GM12878 (cell line): Measurements from ENCODE around the gene ALDH1L2. TPM values are rescaled to one million over a fixed set of nuclear protein-coding genes. Genes with fewer than 3 reads are reported as not detected.

Experiments used
- EZH2 ChIP-seq: IDR thresholded peaks from 2 replicates; pipeline ENCODE4 v1.6.1; 2012; ENCODE audit warnings: low read depth, mild to moderate bottlenecking, control low read depth, inconsistent platforms, low read length, borderline replicate concordance; ENCODE audit not compliant: control insufficient read depth
- polyA plus RNA-seq, 11 experiments: library from polyadenylated mRNA; depleted of rRNA in 4 of 11; unstranded in 6 of 11; stranded (reverse) in 5 of 11; fragments of >200 nt; fragmentation: Nextera tagmentation in 4 of 11; fragmentation: Illumina TruSeq in 1 of 11; extraction: Ambion mirVana in 4 of 11; extraction: Trizol in 1 of 11; gene quantifications; 1 replicate in 1 of 11; 2 replicates in 10 of 11; pipeline versions ENCODE4 v1.2.1 to v1.2.3, GENCODE V29; 2011 to 2016; ENCODE audit warnings: inconsistent platforms in 2 of 11, missing spikeins in 2 of 11, low read depth in 1 of 11
- total RNA-seq, 4 experiments: library from RNA; depleted of rRNA in 3 of 4; stranded (reverse); fragments of >200 nt in 3 of 4; fragmentation: Illumina TruSeq in 1 of 4; extraction: Trizol in 1 of 4; gene quantifications; 2 replicates each; pipeline versions ENCODE4 v1.2.1 to v1.2.3, GENCODE V29; 2013 to 2021
- TF ChIP-seq, protein P1 (sequence below): fragments of 150-350 bp; IDR thresholded peaks from 2 replicates; pipeline ENCODE4 v1.6.1; 2016; ENCODE audit warnings: low read depth, low read length
- TF ChIP-seq, protein P2 (sequence below): IDR thresholded peaks from 2 replicates; pipeline ENCODE4 v1.6.1; 2012; ENCODE audit warnings: mild to moderate bottlenecking, low read depth, low read length

ALDH1L2 gene
- total and polyA plus RNA-seq, 10 of the 15 experiments (the other 5 are each of a cell fraction or from before 2014, with no cell fraction given), result 0.15 to 13.7 (median 8.5) TPM

- no peak for TF ChIP-seq EZH2
- TF ChIP-seq, protein P1, sequence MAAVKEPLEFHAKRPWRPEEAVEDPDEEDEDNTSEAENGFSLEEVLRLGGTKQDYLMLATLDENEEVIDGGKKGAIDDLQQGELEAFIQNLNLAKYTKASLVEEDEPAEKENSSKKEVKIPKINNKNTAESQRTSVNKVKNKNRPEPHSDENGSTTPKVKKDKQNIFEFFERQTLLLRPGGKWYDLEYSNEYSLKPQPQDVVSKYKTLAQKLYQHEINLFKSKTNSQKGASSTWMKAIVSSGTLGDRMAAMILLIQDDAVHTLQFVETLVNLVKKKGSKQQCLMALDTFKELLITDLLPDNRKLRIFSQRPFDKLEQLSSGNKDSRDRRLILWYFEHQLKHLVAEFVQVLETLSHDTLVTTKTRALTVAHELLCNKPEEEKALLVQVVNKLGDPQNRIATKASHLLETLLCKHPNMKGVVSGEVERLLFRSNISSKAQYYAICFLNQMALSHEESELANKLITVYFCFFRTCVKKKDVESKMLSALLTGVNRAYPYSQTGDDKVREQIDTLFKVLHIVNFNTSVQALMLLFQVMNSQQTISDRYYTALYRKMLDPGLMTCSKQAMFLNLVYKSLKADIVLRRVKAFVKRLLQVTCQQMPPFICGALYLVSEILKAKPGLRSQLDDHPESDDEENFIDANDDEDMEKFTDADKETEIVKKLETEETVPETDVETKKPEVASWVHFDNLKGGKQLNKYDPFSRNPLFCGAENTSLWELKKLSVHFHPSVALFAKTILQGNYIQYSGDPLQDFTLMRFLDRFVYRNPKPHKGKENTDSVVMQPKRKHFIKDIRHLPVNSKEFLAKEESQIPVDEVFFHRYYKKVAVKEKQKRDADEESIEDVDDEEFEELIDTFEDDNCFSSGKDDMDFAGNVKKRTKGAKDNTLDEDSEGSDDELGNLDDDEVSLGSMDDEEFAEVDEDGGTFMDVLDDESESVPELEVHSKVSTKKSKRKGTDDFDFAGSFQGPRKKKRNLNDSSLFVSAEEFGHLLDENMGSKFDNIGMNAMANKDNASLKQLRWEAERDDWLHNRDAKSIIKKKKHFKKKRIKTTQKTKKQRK, result no peak
- TF ChIP-seq, protein P2, sequence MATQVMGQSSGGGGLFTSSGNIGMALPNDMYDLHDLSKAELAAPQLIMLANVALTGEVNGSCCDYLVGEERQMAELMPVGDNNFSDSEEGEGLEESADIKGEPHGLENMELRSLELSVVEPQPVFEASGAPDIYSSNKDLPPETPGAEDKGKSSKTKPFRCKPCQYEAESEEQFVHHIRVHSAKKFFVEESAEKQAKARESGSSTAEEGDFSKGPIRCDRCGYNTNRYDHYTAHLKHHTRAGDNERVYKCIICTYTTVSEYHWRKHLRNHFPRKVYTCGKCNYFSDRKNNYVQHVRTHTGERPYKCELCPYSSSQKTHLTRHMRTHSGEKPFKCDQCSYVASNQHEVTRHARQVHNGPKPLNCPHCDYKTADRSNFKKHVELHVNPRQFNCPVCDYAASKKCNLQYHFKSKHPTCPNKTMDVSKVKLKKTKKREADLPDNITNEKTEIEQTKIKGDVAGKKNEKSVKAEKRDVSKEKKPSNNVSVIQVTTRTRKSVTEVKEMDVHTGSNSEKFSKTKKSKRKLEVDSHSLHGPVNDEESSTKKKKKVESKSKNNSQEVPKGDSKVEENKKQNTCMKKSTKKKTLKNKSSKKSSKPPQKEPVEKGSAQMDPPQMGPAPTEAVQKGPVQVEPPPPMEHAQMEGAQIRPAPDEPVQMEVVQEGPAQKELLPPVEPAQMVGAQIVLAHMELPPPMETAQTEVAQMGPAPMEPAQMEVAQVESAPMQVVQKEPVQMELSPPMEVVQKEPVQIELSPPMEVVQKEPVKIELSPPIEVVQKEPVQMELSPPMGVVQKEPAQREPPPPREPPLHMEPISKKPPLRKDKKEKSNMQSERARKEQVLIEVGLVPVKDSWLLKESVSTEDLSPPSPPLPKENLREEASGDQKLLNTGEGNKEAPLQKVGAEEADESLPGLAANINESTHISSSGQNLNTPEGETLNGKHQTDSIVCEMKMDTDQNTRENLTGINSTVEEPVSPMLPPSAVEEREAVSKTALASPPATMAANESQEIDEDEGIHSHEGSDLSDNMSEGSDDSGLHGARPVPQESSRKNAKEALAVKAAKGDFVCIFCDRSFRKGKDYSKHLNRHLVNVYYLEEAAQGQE, result no peak
Measured at GRCh38 chr12:104971306-104971705, 113.0 kb downstream of the ALDH1L2 start (continued).

Other genes starting within 250 kb of the ALDH1L2 start
- gene SLC41A2, start 126.2 kb downstream of the ALDH1L2 start, total RNA-seq (2014; rRNA removed), result 16.8 and 22.5 TPM in 2 replicates
- gene SLC41A2, start 126.2 kb downstream of the ALDH1L2 start, total RNA-seq (2014; rRNA removed; fragmentation: Illumina TruSeq; extraction: Trizol), result 18.2 and 18.8 TPM in 2 replicates
- gene SLC41A2, start 126.2 kb downstream of the ALDH1L2 start, total RNA-seq (2021), result 18.5 and 19.0 TPM in 2 replicates
- gene SLC41A2, start 126.2 kb downstream of the ALDH1L2 start, polyA plus RNA-seq (2011; rRNA removed), result 8.3 and 14.2 TPM in 2 replicates
- 14.1 and 17.3 TPM in 2 replicates for gene SLC41A2, start 126.2 kb downstream of the ALDH1L2 start, polyA plus RNA-seq (2014; fragmentation: Illumina TruSeq; extraction: Trizol)
- gene SLC41A2, start 126.2 kb downstream of the ALDH1L2 start, polyA plus RNA-seq (2014; fragmentation: Nextera tagmentation; extraction: Ambion mirVana), result 1 to 10 TPM; 3.5 to 9.2 TPM
- 5.7 and 13.0 TPM in 2 replicates for gene SLC41A2, start 126.2 kb downstream of the ALDH1L2 start, polyA plus RNA-seq (2014; rRNA removed)
- 1 to 10 TPM; 9.3 to 9.5 TPM for gene SLC41A2, start 126.2 kb downstream of the ALDH1L2 start, polyA plus RNA-seq (2016; fragmentation: Nextera tagmentation; extraction: Ambion mirVana)
- 28.9 and 29.8 TPM in 2 replicates for gene NOPCHAP1, start 98.1 kb downstream of the ALDH1L2 start, total RNA-seq (2014; rRNA removed)
- 38.6 and 41.5 TPM in 2 replicates for gene NOPCHAP1, start 98.1 kb downstream of the ALDH1L2 start, total RNA-seq (2014; rRNA removed; fragmentation: Illumina TruSeq; extraction: Trizol)
- 39.6 and 40.2 TPM in 2 replicates for gene NOPCHAP1, start 98.1 kb downstream of the ALDH1L2 start, total RNA-seq (2021)
- 29.2 and 41.6 TPM in 2 replicates for gene NOPCHAP1, start 98.1 kb downstream of the ALDH1L2 start, polyA plus RNA-seq (2011; rRNA removed)
- gene NOPCHAP1, start 98.1 kb downstream of the ALDH1L2 start, polyA plus RNA-seq (2014; fragmentation: Illumina TruSeq; extraction: Trizol), result 22.6 and 28.0 TPM in 2 replicates
- gene NOPCHAP1, start 98.1 kb downstream of the ALDH1L2 start, polyA plus RNA-seq (2014; fragmentation: Nextera tagmentation; extraction: Ambion mirVana), result 100 to 1,000 TPM; 108 to 115 TPM
- gene NOPCHAP1, start 98.1 kb downstream of the ALDH1L2 start, polyA plus RNA-seq (2014; rRNA removed), result 26.3 and 28.9 TPM in 2 replicates
- gene NOPCHAP1, start 98.1 kb downstream of the ALDH1L2 start, polyA plus RNA-seq (2016; fragmentation: Nextera tagmentation; extraction: Ambion mirVana), result 10 to 100 TPM; 69.2 to 73.1 TPM
- 41.3 and 43.9 TPM in 2 replicates for gene WASHC4, start 23.3 kb upstream of the ALDH1L2 start, total RNA-seq (2014; rRNA removed)
- gene WASHC4, start 23.3 kb upstream of the ALDH1L2 start, total RNA-seq (2014; rRNA removed; fragmentation: Illumina TruSeq; extraction: Trizol), result 46.2 and 50.3 TPM in 2 replicates
- gene WASHC4, start 23.3 kb upstream of the ALDH1L2 start, total RNA-seq (2021), result 29.4 and 31.1 TPM in 2 replicates
- 50.6 and 88.5 TPM in 2 replicates for gene WASHC4, start 23.3 kb upstream of the ALDH1L2 start, polyA plus RNA-seq (2011; rRNA removed)
- 33.5 and 41.1 TPM in 2 replicates for gene WASHC4, start 23.3 kb upstream of the ALDH1L2 start, polyA plus RNA-seq (2014; fragmentation: Illumina TruSeq; extraction: Trizol)
- gene WASHC4, start 23.3 kb upstream of the ALDH1L2 start, polyA plus RNA-seq (2014; fragmentation: Nextera tagmentation; extraction: Ambion mirVana), result 10 to 100 TPM; 16.0 to 18.4 TPM
- 15.6 and 30.7 TPM in 2 replicates for gene WASHC4, start 23.3 kb upstream of the ALDH1L2 start, polyA plus RNA-seq (2014; rRNA removed)
- gene WASHC4, start 23.3 kb upstream of the ALDH1L2 start, polyA plus RNA-seq (2016; fragmentation: Nextera tagmentation; extraction: Ambion mirVana), result 10 to 100 TPM; 34.4 to 40.5 TPM
- 11.0 and 11.1 TPM in 2 replicates for gene APPL2, start 151.7 kb upstream of the ALDH1L2 start, total RNA-seq (2014; rRNA removed)
- gene APPL2, start 151.7 kb upstream of the ALDH1L2 start, total RNA-seq (2014; rRNA removed; fragmentation: Illumina TruSeq; extraction: Trizol), result 11.1 and 11.8 TPM in 2 replicates
- 6.3 and 8.2 TPM in 2 replicates for gene APPL2, start 151.7 kb upstream of the ALDH1L2 start, total RNA-seq (2021)
- 14.2 and 20.9 TPM in 2 replicates for gene APPL2, start 151.7 kb upstream of the ALDH1L2 start, polyA plus RNA-seq (2011; rRNA removed)
- gene APPL2, start 151.7 kb upstream of the ALDH1L2 start, polyA plus RNA-seq (2014; fragmentation: Illumina TruSeq; extraction: Trizol), result 11.6 and 24.1 TPM in 2 replicates
- 1 to 10 TPM; 1.9 to 3.0 TPM for gene APPL2, start 151.7 kb upstream of the ALDH1L2 start, polyA plus RNA-seq (2014; fragmentation: Nextera tagmentation; extraction: Ambion mirVana)
- gene APPL2, start 151.7 kb upstream of the ALDH1L2 start, polyA plus RNA-seq (2014; rRNA removed), result 6.8 and 8.7 TPM in 2 replicates
- 1 to 10 TPM; 4.1 to 6.1 TPM for gene APPL2, start 151.7 kb upstream of the ALDH1L2 start, polyA plus RNA-seq (2016; fragmentation: Nextera tagmentation; extraction: Ambion mirVana)
- gene C12orf75, start 246.2 kb upstream of the ALDH1L2 start, total RNA-seq (2014; rRNA removed), result 154 and 174 TPM in 2 replicates
- 160 and 164 TPM in 2 replicates for gene C12orf75, start 246.2 kb upstream of the ALDH1L2 start, total RNA-seq (2014; rRNA removed; fragmentation: Illumina TruSeq; extraction: Trizol)
- 171 and 172 TPM in 2 replicates for gene C12orf75, start 246.2 kb upstream of the ALDH1L2 start, total RNA-seq (2021)
- gene C12orf75, start 246.2 kb upstream of the ALDH1L2 start, polyA plus RNA-seq (2011; rRNA removed), result 150 and 222 TPM in 2 replicates
- 184 and 205 TPM in 2 replicates for gene C12orf75, start 246.2 kb upstream of the ALDH1L2 start, polyA plus RNA-seq (2014; fragmentation: Illumina TruSeq; extraction: Trizol)
- 10 to 100 TPM; 40.7 to 84.7 TPM for gene C12orf75, start 246.2 kb upstream of the ALDH1L2 start, polyA plus RNA-seq (2014; fragmentation: Nextera tagmentation; extraction: Ambion mirVana)
- 107 and 124 TPM in 2 replicates for gene C12orf75, start 246.2 kb upstream of the ALDH1L2 start, polyA plus RNA-seq (2014; rRNA removed)
- 100 to 1,000 TPM; 399 to 411 TPM for gene C12orf75, start 246.2 kb upstream of the ALDH1L2 start, polyA plus RNA-seq (2016; fragmentation: Nextera tagmentation; extraction: Ambion mirVana)